K562 (cell line): ENCODE data around the gene MPHOSPH10. TPM values are rescaled to one million over a fixed set of nuclear protein-coding genes. Genes with fewer than 3 reads are reported as not detected.

Source experiments
- ARID1B ChIP-seq: fragments of 450-650 bp; IDR thresholded peaks from 2 replicates; pipeline ENCODE4 v1.6.1; 2016; ENCODE audit warnings: antibody characterized with exemption, mild to moderate bottlenecking, inconsistent platforms
- BACH1 ChIP-seq: fragments of 200-800 bp; sonication (Bioruptor generic); IDR thresholded peaks from 2 replicates; pipeline ENCODE4 v1.6.1; 2016; ENCODE audit warnings: missing genetic modification characterization, missing compliant biosample characterization
- BCOR ChIP-seq: fragments of 450-650 bp; IDR thresholded peaks from 2 replicates; pipeline ENCODE4 v1.6.1; 2016
- CXXC5 ChIP-seq: fragments of 250-450 bp; sonication (Bioruptor Pico); IDR thresholded peaks from 2 replicates; pipeline ENCODE4 v1.8.0; 2022; ENCODE audit warnings: inconsistent platforms, mild to moderate bottlenecking, moderate library complexity
- ELK1 ChIP-seq: sonication (generic); formaldehyde crosslinking; IDR thresholded peaks from 2 replicates; pipeline ENCODE4 v1.8.1; 2022; ENCODE audit warnings: missing genetic modification reagents
- FOXM1 ChIP-seq, 2 experiments: fragments of 450-650 bp in 1 of 2; sonication (generic) in 1 of 2; formaldehyde crosslinking in 1 of 2; IDR thresholded peaks; 2 replicates each; pipeline versions ENCODE4 v1.6.1 to v1.9.0; 2017 to 2022; ENCODE audit warnings: low read depth in 2 of 2, mild to moderate bottlenecking in 2 of 2, missing genetic modification reagents in 1 of 2, moderate library complexity in 1 of 2
- HDAC3 ChIP-seq: fragments of 450-650 bp; IDR thresholded peaks from 2 replicates; pipeline ENCODE4 v1.6.1; 2018; ENCODE audit warnings: borderline replicate concordance, mild to moderate bottlenecking, moderate library complexity; ENCODE audit not compliant: partially characterized antibody
- HMG20B ChIP-seq: fragments of 250-450 bp; sonication (Bioruptor Pico); IDR thresholded peaks from 2 replicates; pipeline ENCODE4 v1.5.0; 2021; ENCODE audit warnings: mild to moderate bottlenecking
- HNRNPL ChIP-seq: fragments of 200-400 bp; formaldehyde crosslinking; IDR thresholded peaks from 2 replicates; pipeline ENCODE4 v1.6.1; 2017; ENCODE audit warnings: low read depth, mild to moderate bottlenecking, low read length
- MAZ ChIP-seq, 2 experiments: fragments of 450-650 bp in 1 of 2; sonication (generic) in 1 of 2; formaldehyde crosslinking; IDR thresholded peaks in 1 of 2; conservative IDR thresholded peaks in 1 of 2; 2 replicates each; pipeline versions ENCODE4 v1.4.0 to v1.5.0; 2020; ENCODE audit warnings: mild to moderate bottlenecking in 1 of 2, missing genetic modification reagents in 1 of 2
- NFE2 ChIP-seq: IDR thresholded peaks from 2 replicates; pipeline ENCODE4 v1.6.1; 2014; ENCODE audit warnings: antibody characterized with exemption, low read depth
- NFIC ChIP-seq: fragments of 450-650 bp; IDR thresholded peaks from 2 replicates; pipeline ENCODE4 v1.6.1; 2017; ENCODE audit warnings: mild to moderate bottlenecking, inconsistent platforms
- NRF1 ChIP-seq, 2 experiments: fragments of 450-650 bp; IDR thresholded peaks in 1 of 2; conservative IDR thresholded peaks in 1 of 2; 2 replicates each; pipeline ENCODE4 v1.6.1; 2014; ENCODE audit warnings: mild to moderate bottlenecking in 2 of 2
- RCOR1 ChIP-seq, 2 experiments: IDR thresholded peaks; 2 replicates each; pipeline ENCODE4 v1.6.1; 2012; ENCODE audit warnings: low read depth in 2 of 2, low read length in 2 of 2, borderline replicate concordance in 1 of 2, improper control_type of control experiment in 1 of 2
- SFPQ ChIP-seq: fragments of 200-400 bp; formaldehyde crosslinking; IDR thresholded peaks from 2 replicates; pipeline ENCODE4 v1.6.1; 2017; ENCODE audit warnings: mild to moderate bottlenecking, low read depth, low read length, moderate library complexity
- SMARCC2 ChIP-seq: fragments of 450-650 bp; IDR thresholded peaks from 2 replicates; pipeline ENCODE4 v1.6.1; 2017; ENCODE audit warnings: antibody characterized with exemption, moderate library complexity, mild to moderate bottlenecking, low read depth
- TAL1 ChIP-seq: fragments of 450-650 bp; IDR thresholded peaks from 2 replicates; pipeline ENCODE4 v1.6.1; 2016; ENCODE audit warnings: mild to moderate bottlenecking
- USF2 ChIP-seq: sonication (generic); formaldehyde crosslinking; IDR thresholded peaks from 2 replicates; pipeline ENCODE4 v1.5.0; 2020; ENCODE audit warnings: missing genetic modification reagents
- ZC3H8 ChIP-seq: fragments of 450-650 bp; IDR thresholded peaks from 2 replicates; pipeline ENCODE4 v1.6.1; 2017
- ZNF140 ChIP-seq: fragments of 250-450 bp; sonication (Bioruptor Pico); IDR thresholded peaks from 2 replicates; pipeline ENCODE4 v1.8.0; 2021; ENCODE audit warnings: moderate library complexity, mild to moderate bottlenecking, inconsistent platforms
- ZNF174 ChIP-seq: fragments of 250-450 bp; sonication (Bioruptor Pico); IDR thresholded peaks from 2 replicates; pipeline ENCODE4 v1.4.0; 2020; ENCODE audit warnings: mild to moderate bottlenecking
- polyA plus RNA-seq, 8 experiments: library from polyadenylated mRNA; depleted of rRNA in 4 of 8; stranded (reverse) in 5 of 8; unstranded in 3 of 8; fragments of >200 nt; fragmentation: Nextera tagmentation in 2 of 8; fragmentation: Illumina TruSeq in 1 of 8; extraction: Ambion mirVana in 2 of 8; extraction: Trizol in 1 of 8; gene quantifications; 2 replicates each; pipeline versions ENCODE4 v1.2.1 to v1.2.3, GENCODE V29; 2011 to 2014; ENCODE audit warnings: inconsistent platforms in 1 of 8, missing spikeins in 1 of 8
- total RNA-seq, 7 experiments: library from RNA; depleted of rRNA in 6 of 7; stranded (reverse); fragments of >200 nt in 6 of 7; fragmentation: Illumina TruSeq in 2 of 7; extraction: Trizol in 2 of 7; gene quantifications; 2 replicates each; pipeline versions ENCODE4 v1.2.1 to v1.2.3, GENCODE V29; 2011 to 2021; ENCODE audit warnings: low replicate concordance in 1 of 7
- TF ChIP-seq, protein P1 (sequence below): sonication (generic); IDR thresholded peaks from 2 replicates; pipeline ENCODE4 v1.6.1; 2016
- TF ChIP-seq, protein P2 (sequence below): fragments of 450-650 bp; formaldehyde crosslinking; IDR thresholded peaks from 2 replicates; pipeline ENCODE4 v1.4.0; 2020; ENCODE audit warnings: mild to moderate bottlenecking, moderate library complexity

The MPHOSPH10 gene
- total and polyA plus RNA-seq, 9 of the 15 experiments (the other 6 are each of a cell fraction or from before 2014, with no cell fraction given) = 36.8 to 83.7 (median 58.5) TPM

- no peak for TF ChIP-seq ELK1 (CRISPR knock-in tag)
- TF ChIP-seq NFE2 = no peak
- peak; percentile 30 to 58; a peak in 2 of 4 replicates for TF ChIP-seq NRF1 (conservative IDR thresholded peaks at IDR 0.05 in 1 of 2, IDR thresholded peaks at IDR 0.05 in 1 of 2)
- no peak; the same call in 1 of the 2 replicates for TF ChIP-seq NFIC
- TF ChIP-seq CXXC5 (CRISPR knock-in tag) = peak; percentile 73
- no peak for TF ChIP-seq ZC3H8
- no peak for TF ChIP-seq TAL1
- TF ChIP-seq ZNF174 (CRISPR knock-in tag) = no peak
- peak; percentile 18 to 77; a peak in 2 of 4 replicates for TF ChIP-seq RCOR1 (IDR thresholded peaks at IDR 0.05; ENCODE audit: borderline replicate concordance in 1 of 2, low read depth in 2 of 2, low read length in 2 of 2)
- no peak for TF ChIP-seq HNRNPL
- TF ChIP-seq, protein P1, sequence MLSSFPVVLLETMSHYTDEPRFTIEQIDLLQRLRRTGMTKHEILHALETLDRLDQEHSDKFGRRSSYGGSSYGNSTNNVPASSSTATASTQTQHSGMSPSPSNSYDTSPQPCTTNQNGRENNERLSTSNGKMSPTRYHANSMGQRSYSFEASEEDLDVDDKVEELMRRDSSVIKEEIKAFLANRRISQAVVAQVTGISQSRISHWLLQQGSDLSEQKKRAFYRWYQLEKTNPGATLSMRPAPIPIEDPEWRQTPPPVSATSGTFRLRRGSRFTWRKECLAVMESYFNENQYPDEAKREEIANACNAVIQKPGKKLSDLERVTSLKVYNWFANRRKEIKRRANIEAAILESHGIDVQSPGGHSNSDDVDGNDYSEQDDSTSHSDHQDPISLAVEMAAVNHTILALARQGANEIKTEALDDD = no peak
- TF ChIP-seq BACH1 (tag) = no peak
- TF ChIP-seq HDAC3 = no peak
- no peak for TF ChIP-seq ZNF140 (CRISPR knock-in tag)
- TF ChIP-seq FOXM1 (IDR thresholded peaks at IDR 0.05; ENCODE audit: low read depth) = no peak
- TF ChIP-seq FOXM1 (CRISPR knock-in tag; IDR thresholded peaks at IDR 0.05; ENCODE audit: low read depth) = no peak
- TF ChIP-seq BCOR = no peak
- TF ChIP-seq, protein P2, sequence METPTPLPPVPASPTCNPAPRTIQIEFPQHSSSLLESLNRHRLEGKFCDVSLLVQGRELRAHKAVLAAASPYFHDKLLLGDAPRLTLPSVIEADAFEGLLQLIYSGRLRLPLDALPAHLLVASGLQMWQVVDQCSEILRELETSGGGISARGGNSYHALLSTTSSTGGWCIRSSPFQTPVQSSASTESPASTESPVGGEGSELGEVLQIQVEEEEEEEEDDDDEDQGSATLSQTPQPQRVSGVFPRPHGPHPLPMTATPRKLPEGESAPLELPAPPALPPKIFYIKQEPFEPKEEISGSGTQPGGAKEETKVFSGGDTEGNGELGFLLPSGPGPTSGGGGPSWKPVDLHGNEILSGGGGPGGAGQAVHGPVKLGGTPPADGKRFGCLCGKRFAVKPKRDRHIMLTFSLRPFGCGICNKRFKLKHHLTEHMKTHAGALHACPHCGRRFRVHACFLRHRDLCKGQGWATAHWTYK (CRISPR knock-in tag) = peak; percentile 89; the same call in 1 of the 2 replicates
- TF ChIP-seq USF2 (CRISPR knock-in tag) = no peak
- peak; percentile 62 to 80; a peak in 3 of 4 replicates for TF ChIP-seq MAZ (CRISPR knock-in tag; conservative IDR thresholded peaks at IDR 0.05 in 1 of 2, IDR thresholded peaks at IDR 0.05 in 1 of 2)
- no peak for TF ChIP-seq HMG20B (CRISPR knock-in tag)
- no peak for TF ChIP-seq SFPQ
- no peak; the same call in 1 of the 2 replicates for TF ChIP-seq ARID1B
- TF ChIP-seq SMARCC2 = no peak
Observed at GRCh38 chr2:71130152-71130904, at the start of gene MPHOSPH10, which contains the start of gene MCEE (continued).
